Mesothelial cell of epicardium (in vitro differentiated cells): ENCODE results near the gene UBTD2. TPM values are rescaled to one million over a fixed set of nuclear protein-coding genes. Genes with fewer than 3 reads are reported as not detected.

Experiments used
- DNase-seq, 2 experiments: peaks; one replicate each; pipeline ENCODE4 v3.0.0; 2021; ENCODE audit warnings: low spot score in 2 of 2; ENCODE audit not compliant: unreplicated experiment in 2 of 2
- H3K27ac Mint-ChIP-seq: 2 replicates; pipeline ENCODE4 v1.8.0; 2021; ENCODE audit warnings: mixed read lengths
- H3K27me3 Mint-ChIP-seq: 2 replicates; pipeline ENCODE4 v1.8.0; 2021; ENCODE audit warnings: low read depth, mixed read lengths
- H3K36me3 Mint-ChIP-seq: 2 replicates; pipeline ENCODE4 v1.8.0; 2021; ENCODE audit warnings: mixed read lengths
- H3K4me1 Mint-ChIP-seq: 2 replicates; pipeline ENCODE4 v1.8.0; 2021; ENCODE audit warnings: mixed read lengths
- H3K4me3 Mint-ChIP-seq: 2 replicates; pipeline ENCODE4 v1.8.0; 2021; ENCODE audit warnings: mild to moderate bottlenecking, moderate library complexity, mixed read lengths
- H3K9me3 Mint-ChIP-seq: 2 replicates; pipeline ENCODE4 v1.8.0; 2021; ENCODE audit warnings: mixed read lengths
- CTCF ChIP-seq: fragments of 200-600 bp; sonication (generic); IDR thresholded peaks from one replicate; pipeline ENCODE4 v1.5.0; 2021; ENCODE audit warnings: antibody characterized with exemption; ENCODE audit not compliant: unreplicated experiment
- total RNA-seq: library from RNA; stranded (reverse); gene quantifications from 3 replicates; pipeline ENCODE4 v1.2.1, GENCODE V29; 2021

UBTD2 gene
- total RNA-seq, 1 donor from 2014 or later: 43.8 TPM

- H3K27ac Mint-ChIP-seq: peak overlapping the region; percentile 23
- no peaks in the 10 kb centered on the region for H3K27me3 Mint-ChIP-seq
- no peak for TF ChIP-seq CTCF
- peaks cover 49% of the 10 kb centered on the region for H3K36me3 Mint-ChIP-seq
- no peak overlapping the region for H3K4me3 Mint-ChIP-seq
- H3K9me3 Mint-ChIP-seq: peaks cover 5% of the 10 kb centered on the region
- no peak for DNase-seq
- H3K4me1 Mint-ChIP-seq: no peaks in the 10 kb centered on the region
Observed at GRCh38 chr5:172224996-172225395, 58.6 kb downstream of the UBTD2 start.

DNA sequence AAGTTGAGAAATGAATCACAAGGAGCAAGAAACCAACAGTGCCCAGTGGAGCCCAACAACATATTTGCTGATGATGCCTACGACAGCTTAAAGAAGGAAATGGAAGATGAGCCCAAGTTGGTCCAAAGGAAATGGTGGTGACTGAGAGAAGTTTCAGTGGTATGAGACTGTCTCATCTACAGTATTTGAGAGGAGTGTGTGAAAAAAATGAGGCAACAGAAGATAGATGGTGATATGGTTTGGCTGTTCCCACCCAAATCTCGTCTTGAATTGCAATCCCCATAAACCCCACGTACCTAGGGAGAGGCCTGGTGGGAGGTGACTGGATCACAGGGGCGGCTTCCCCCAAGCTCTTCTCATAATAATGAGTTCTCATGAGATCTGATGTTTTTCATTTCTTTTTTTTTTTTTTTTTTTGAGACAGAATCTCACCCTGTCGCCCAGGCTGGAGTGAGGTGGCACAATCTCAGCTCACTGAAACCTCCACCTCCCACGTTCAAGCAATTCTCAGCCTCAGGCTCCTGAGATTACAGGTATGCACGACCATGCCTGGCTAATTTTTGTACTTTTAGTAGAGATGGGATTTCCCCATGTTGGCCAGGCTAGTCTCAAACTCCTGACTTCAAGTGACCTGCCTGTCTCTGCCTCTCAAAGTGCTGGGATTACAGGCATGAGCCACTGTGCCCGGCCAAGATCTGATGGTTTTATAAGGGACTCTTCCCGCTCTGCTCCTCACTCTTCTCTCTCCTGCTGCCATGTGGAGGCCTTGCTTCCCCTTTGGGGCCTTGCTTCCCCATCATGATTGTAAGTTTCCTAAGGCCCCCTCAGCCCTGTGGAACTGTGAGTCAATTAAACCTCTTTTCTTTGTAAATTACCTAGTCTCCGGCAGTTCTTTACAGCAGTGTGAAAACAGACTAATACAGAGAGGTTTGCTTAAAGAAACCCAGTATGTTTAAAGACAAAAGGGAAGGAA is 59.4 kb downstream of the UBTD2 start:
- Mint-ChIP-seq H3K36me3 (peaks cover 54% of the 10 kb centered on the region), H3K4me1 (no peaks in the 10 kb centered on the region)

DNA sequence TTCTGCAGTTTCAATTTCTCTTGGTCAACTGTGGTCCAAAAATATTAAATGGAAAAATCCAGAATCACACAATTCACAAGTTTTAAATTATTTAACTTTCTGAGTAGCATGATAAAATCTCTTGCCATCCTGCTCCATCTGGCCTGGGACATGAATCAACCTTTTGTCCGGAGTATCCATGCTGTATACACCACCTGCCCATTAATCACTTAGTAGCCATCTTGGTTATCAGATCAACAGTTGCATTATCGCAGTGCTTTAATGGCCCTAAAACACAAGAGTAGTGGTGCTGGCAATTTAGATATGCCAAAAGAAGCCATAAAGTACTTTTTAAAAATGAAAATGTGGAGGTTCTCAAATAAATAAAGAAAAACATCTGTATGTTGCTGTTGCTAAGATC is 64.3 kb downstream of the UBTD2 start:
- no peak overlapping the region for H3K4me3 Mint-ChIP-seq
- H3K4me1 Mint-ChIP-seq: no peaks in the 10 kb centered on the region
- peaks cover 25% of the 10 kb centered on the region for H3K9me3 Mint-ChIP-seq
- DNase-seq: no peak
- no peaks in the 10 kb centered on the region for H3K27me3 Mint-ChIP-seq
- TF ChIP-seq CTCF: no peak
- peaks cover 69% of the 10 kb centered on the region for H3K36me3 Mint-ChIP-seq
- no peak overlapping the region for H3K27ac Mint-ChIP-seq

More for the DNA sequence above, 59.4 kb downstream of the UBTD2 start:
- no peak for DNase-seq
- H3K4me3 Mint-ChIP-seq: no peak overlapping the region
- peak overlapping the region; percentile 52 for H3K27ac Mint-ChIP-seq
- H3K27me3 Mint-ChIP-seq: no peaks in the 10 kb centered on the region
- H3K9me3 Mint-ChIP-seq: peaks cover 13% of the 10 kb centered on the region
- no peak for TF ChIP-seq CTCF

GRCh38 chr5:172216345-172216744 is 67.2 kb downstream of the UBTD2 start:
- Mint-ChIP-seq H3K27me3 (no peaks in the 10 kb centered on the region), H3K36me3 (peaks cover 64% of the 10 kb centered on the region), H3K4me3 (no peak overlapping the region), H3K9me3 (peaks cover 28% of the 10 kb centered on the region), H3K27ac (no peak overlapping the region), H3K4me1 (no peaks in the 10 kb centered on the region)
- DNase-seq: no peak
- no peak for TF ChIP-seq CTCF

DNA sequence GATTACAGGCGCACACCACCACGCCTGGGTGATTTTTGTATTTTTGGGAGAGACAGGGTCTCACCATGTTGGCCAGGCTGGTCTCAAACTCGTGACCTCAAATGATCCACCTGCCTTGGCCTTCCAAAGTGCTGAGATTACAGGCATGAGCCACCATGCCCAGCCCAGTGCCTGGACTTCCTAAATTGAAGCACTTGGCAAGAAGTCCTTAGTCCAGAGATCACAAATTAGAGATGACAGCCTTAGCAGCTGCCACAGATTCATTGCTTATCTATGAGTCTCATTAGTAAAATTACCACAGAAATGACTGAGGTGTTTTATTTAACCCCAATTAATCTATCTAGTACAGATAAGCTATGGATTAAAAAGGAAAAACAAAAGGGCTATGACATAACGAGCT is 70.4 kb downstream of the UBTD2 start:
- Mint-ChIP-seq H3K4me1 (no peaks in the 10 kb centered on the region), H3K27me3 (no peaks in the 10 kb centered on the region), H3K27ac (no peak overlapping the region), H3K4me3 (no peak overlapping the region), H3K9me3 (peaks cover 9% of the 10 kb centered on the region), H3K36me3 (peaks cover 56% of the 10 kb centered on the region)
- no peak for DNase-seq
- TF ChIP-seq CTCF: no peak
